Psoas muscle (tissue), 8 donors: ENCODE results near the gene KRTAP9-7. TPM values are rescaled to one million over a fixed set of nuclear protein-coding genes. Genes with fewer than 3 reads are reported as not detected.
"Not testable (repeated sequence)": the region's sequence is repeated elsewhere in the genome, so short reads cannot be mapped to it uniquely, and the experiment has no call there.

Experiments used
- ATAC-seq, 4 donors: fragments of 200-7000 bp; cut with Tn5 transposase; one replicate each; pipeline ENCODE4 v1.9.1; 2020; ENCODE audit warnings: moderate library complexity in 3 of 4, mild to moderate bottlenecking in 2 of 4
- DNase-seq, 2 donors: peaks; one replicate each; pipeline ENCODE4 v3.0.0-alpha.2; 2020
- H3K27ac ChIP-seq: fragments of 200-600 bp; one replicate; pipeline ENCODE4 v1.8.0; 2022
- H3K27me3 ChIP-seq, 3 donors: fragments of 200-600 bp in 1 of 3; one replicate each; pipeline versions ENCODE4 v1.6.1 to v1.8.0; 2013 to 2022; ENCODE audit warnings: low read length in 2 of 3, mild to moderate bottlenecking in 2 of 3, moderate library complexity in 1 of 3; ENCODE audit not compliant: insufficient read depth in 3 of 3
- H3K36me3 ChIP-seq, 2 donors: fragments of 200-600 bp in 1 of 2; one replicate each; pipeline versions ENCODE4 v1.6.1 to v1.8.0; 2013 to 2022; ENCODE audit warnings: low read depth in 1 of 2, mild to moderate bottlenecking in 1 of 2, moderate library complexity in 1 of 2; ENCODE audit not compliant: insufficient read depth in 1 of 2
- H3K4me1 ChIP-seq: fragments of 200-600 bp; one replicate; pipeline ENCODE4 v1.8.0; 2022
- H3K4me3 ChIP-seq: fragments of 200-600 bp; one replicate; pipeline ENCODE4 v1.8.0; 2022; ENCODE audit warnings: mild to moderate bottlenecking
- H3K9me3 ChIP-seq: fragments of 200-600 bp; one replicate; pipeline ENCODE4 v1.8.0; 2022
- CTCF ChIP-seq: fragments of 200-600 bp; IDR thresholded peaks from one replicate; pipeline ENCODE4 v1.8.0; 2022; ENCODE audit warnings: antibody characterized with exemption
- WGBS, 3 donors: extraction: QIAGEN DNeasy Blood & Tissue Kit; methylation state at CpG; one replicate each; pipeline versions ENCODE4 v1.1.6 to v1.1.7; 2013; 5-methylcytosine and 5-hydroxymethylcytosine counted together
- intact Hi-C, 2 donors: fragments of 100-400 bp; cut with DNase I; formaldehyde crosslinking; loops; one replicate each; pipeline versions ENCODE4 v1.11.0 to v1.14.2; 2022
- polyA plus RNA-seq, 3 donors: library from polyadenylated mRNA; stranded (reverse); fragments of 200-250 nt; gene quantifications; one replicate each; pipeline ENCODE4 v1.2.3, GENCODE V29; 2013
- total RNA-seq, 4 donors: library from RNA; stranded (reverse); fragmentation: NEBNext Ultra II Directional in 2 of 4; extraction: Animal tissue kit (Norgen Biotek cat#: 25700) in 2 of 4; gene quantifications; one replicate each; pipeline versions ENCODE4 v1.2.1 to v1.2.4, GENCODE V29; 2021 to 2023
- donor health status: healthy with polysubstance abuse.
- donor health status: DM: no; HTN: no; CAD: no; lungs with moderate emphysema.
- donor health status: Bipolar disorder and iron deficiency.
- donor health status: healthy.
- donor health status: DM: yes; HTN: yes; CAD: no.
- donor health status: DM: no; HTN: no; CAD: no.
- donor health status: DM: no; HTN: no; CAD: no.
- donor health status: DM: yes; HTN: yes; CAD: no.

Gene KRTAP9-7
- total and polyA plus RNA-seq, 7 donors: not detected

- no peaks in the 10 kb centered on the region for H3K36me3 ChIP-seq
- no peaks in the 10 kb centered on the region for H3K4me1 ChIP-seq
- no peaks in the 10 kb centered on the region for H3K9me3 ChIP-seq
- TF ChIP-seq CTCF: no peak
- no peak for ATAC-seq
- WGBS, 3 donors: 84 to 95% methylated on average over 3 of the region's 3 CpGs; no CpG with 5 or more reads in 1 of the 3 donors
- intact Hi-C loops: no loop called here
- no peak overlapping the region for H3K4me3 ChIP-seq
- H3K27me3 ChIP-seq: no peaks in the 10 kb centered on the region
- no peak for DNase-seq
- no peak overlapping the region for H3K27ac ChIP-seq
Measured at GRCh38 chr17:41267711-41268110, 7.8 kb upstream of the KRTAP9-7 start.

- H3K27ac ChIP-seq, H3K9me3 ChIP-seq, H3K36me3 ChIP-seq, DNase-seq, intact Hi-C loops, H3K27me3 ChIP-seq, H3K4me3 ChIP-seq, ATAC-seq, H3K4me1 ChIP-seq: not testable (repeated sequence)
- 0 to 22% methylated on average over 1 of the region's 1 CpG; no CpG with 5 or more reads in 1 of the 3 donors for WGBS, 3 donors
Measured at GRCh38 chr17:41271323-41271722, 4.2 kb upstream of the KRTAP9-7 start.

GRCh38 chr17:41271858-41272257 lies 3.6 kb upstream of the KRTAP9-7 start:
- Histone ChIP-seq H3K4me3 (no peak overlapping the region), H3K9me3 (no peaks in the 10 kb centered on the region), H3K36me3 (no peaks in the 10 kb centered on the region), H3K27ac (no peak overlapping the region), H3K27me3 (no peaks in the 10 kb centered on the region), H3K4me1 (no peaks in the 10 kb centered on the region)
- DNase-seq (no peak), ATAC-seq (no peak)
- intact Hi-C loops: no loop called here
- 53 to 57% methylated on average over 1 of the region's 1 CpG; no CpG with 5 or more reads in 1 of the 3 donors for WGBS, 3 donors
- no peak for TF ChIP-seq CTCF

GRCh38 chr17:41278176-41278955 lies 2.9 kb downstream of the KRTAP9-7 start:
- ATAC-seq: no peak
- intact Hi-C loops: no loop called here
- Histone ChIP-seq H3K4me3 (no peak overlapping the region), H3K27me3 (peaks cover 0 to 19% (median 4%) of the 10 kb centered on the region in 3 donors), H3K27ac (no peak overlapping the region), H3K4me1 (no peaks in the 10 kb centered on the region), H3K9me3 (no peaks in the 10 kb centered on the region), H3K36me3 (no peaks in the 10 kb centered on the region)
- DNase-seq: no peak
- TF ChIP-seq CTCF: no peak
- WGBS, 3 donors: 74 to 86% (median 84%) methylated on average over 3 of the region's 3 CpGs

DNA sequence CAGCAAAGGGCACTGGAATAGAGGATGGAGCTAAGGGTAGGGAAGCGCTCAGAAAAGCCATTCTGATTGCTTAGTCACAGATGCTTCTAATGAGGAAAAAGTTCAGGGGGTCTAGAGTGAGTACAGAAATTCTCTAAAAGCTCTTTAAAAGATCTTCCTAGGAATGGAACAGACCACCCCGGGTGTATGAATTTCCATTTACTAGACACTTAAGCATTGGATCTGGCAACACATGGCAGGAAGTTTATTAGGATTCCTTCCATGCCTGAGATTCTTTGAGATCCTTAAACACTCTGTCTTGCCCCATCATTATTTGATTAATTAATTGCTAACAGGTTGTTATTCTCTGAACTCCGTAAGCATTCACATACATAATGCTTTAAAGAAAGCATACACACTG lies 8.5 kb downstream of the KRTAP9-7 start:
- 62 to 67% (median 64%) methylated on average over 3 of the region's 3 CpGs for WGBS, 3 donors
- no peak for TF ChIP-seq CTCF

More for the DNA sequence above, 8.5 kb downstream of the KRTAP9-7 start:
- Histone ChIP-seq H3K36me3 (no peaks in the 10 kb centered on the region), H3K9me3 (no peaks in the 10 kb centered on the region), H3K4me3 (no peak overlapping the region), H3K27me3 (peaks cover 2 to 17% (median 4%) of the 10 kb centered on the region in 3 donors), H3K4me1 (no peaks in the 10 kb centered on the region), H3K27ac (no peak overlapping the region)
- intact Hi-C loops: no loop called here
- ATAC-seq (no peak), DNase-seq (no peak)
